ENCODE measurements around the gene L3MBTL4.
"Not testable (repeated sequence)": the region's sequence is repeated elsewhere in the genome, so short reads cannot be mapped to it uniquely, and the experiment has no call there.

The L3MBTL4 gene

DNA sequence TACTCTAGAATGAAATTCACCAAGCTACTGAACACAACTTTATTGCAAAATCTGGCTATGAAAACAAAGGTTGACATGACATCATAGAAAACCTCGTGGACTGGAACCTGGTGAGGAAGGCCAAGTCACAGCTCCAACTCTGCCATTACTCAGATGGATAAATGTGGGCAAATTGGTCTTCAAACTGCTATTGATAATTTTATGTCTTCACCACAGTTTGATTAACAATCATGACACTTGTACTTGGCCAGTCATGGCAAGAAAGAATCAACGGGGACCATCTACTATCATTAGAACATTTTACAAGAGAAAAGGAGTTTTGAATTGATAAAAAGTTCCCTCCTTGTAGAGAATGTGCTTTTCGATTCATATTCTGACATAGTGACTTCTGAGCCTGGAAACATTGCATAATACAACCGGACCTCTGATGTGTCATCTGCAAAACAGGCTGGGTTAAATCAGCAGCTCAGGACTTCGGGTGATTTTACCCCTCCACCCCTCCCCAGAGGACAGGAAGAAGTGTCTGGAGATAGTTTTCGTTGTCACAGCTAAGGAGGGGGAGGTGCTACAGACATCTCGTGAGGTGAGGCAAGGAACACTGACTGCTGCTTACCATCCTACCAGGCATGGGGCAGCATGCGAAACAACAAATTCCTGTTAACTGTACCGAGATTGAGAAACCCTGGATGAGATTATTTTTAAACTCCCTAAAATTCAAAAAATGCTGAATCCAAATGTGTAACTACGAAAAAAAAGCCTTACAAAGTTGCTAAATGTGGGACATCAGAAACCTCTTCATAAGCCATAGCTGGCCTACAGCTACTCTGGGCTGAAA, 8.4 kb downstream of the L3MBTL4 start:
- DNase-seq, result no peak

DNA sequence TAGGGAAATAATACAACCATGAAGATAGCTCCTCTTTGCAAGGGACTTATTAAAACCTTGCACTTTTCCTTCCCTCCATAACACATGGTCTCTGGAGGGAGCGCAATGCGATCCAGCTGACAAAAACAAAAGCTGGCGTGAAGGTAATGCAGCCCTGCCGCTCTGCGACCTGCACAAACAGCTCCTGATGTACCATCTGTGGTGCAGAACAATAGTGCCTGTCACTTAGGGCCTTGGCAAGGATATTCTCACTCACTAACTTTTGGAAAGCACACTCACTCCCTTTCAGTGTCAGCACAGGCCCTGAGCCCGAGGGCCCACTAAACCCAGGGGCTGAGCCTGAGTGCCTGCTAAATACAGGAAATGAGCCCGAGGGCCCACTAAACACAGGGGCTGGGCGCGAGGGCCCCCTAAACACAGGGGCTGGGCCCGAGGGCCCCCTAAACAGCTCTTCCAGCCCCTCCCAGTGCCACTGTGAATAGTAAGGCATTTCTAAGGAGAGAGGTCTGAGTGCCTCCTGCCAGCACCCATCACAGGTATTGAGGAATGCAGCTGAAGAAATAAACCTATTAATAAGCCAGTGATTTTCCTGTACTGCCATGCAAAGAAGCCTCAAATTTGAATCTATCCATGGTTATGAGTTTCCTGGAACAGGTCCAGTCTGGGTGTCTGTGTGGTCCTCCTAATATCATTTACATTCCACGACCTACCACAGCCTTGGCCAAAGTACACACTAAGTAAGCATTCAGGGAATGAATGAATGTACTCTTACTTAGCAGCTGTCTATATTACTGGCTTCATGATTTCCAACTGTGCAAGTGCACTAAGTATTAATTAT, 9.3 kb downstream of the L3MBTL4 start:
- no peak for DNase-seq

GRCh38 chr18:6404834-6405233, 9.9 kb downstream of the L3MBTL4 start:
- DNase-seq, result no peak

DNA sequence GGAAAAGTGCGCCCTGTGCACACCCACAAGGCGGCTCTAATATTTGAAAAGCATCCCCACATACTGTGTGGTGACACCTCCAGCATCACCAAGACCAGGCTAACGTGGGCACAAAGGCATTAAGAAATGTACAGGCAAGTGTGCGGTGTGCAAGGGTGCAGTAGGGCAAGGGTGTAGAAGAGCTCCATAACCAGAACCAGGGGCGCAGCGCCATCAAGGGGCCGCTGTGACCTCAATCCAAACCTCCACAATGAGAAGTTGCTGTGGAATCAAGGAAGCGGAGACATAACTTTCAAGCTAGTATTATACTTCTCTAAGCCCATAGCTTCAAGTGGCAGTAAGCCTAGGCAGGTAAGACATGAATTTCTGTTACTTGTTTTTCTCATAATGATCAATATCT, 13.0 kb downstream of the L3MBTL4 start:
- no peak for DNase-seq

DNA sequence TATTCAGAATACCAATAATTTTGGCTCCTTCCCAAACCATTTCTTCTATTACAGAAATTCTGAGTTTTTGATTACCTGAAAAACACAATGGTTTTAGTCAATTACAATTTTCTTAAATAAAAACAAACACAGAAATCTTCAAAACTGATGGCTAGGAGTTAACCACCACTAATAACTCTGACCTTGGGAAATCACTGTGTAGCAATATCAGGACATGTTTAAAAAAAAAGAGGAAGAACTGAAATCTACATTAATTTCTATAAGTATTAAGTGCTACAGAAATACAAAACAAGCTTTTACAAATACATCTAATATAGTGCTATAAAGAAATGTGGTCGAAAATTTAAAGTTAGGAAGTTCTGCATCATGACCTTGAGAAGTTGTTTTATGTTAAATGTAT, 14.9 kb downstream of the L3MBTL4 start:
- no peak for DNase-seq

GRCh38 chr18:6397931-6398566, 16.7 kb downstream of the L3MBTL4 start:
- no peak for DNase-seq

DNA sequence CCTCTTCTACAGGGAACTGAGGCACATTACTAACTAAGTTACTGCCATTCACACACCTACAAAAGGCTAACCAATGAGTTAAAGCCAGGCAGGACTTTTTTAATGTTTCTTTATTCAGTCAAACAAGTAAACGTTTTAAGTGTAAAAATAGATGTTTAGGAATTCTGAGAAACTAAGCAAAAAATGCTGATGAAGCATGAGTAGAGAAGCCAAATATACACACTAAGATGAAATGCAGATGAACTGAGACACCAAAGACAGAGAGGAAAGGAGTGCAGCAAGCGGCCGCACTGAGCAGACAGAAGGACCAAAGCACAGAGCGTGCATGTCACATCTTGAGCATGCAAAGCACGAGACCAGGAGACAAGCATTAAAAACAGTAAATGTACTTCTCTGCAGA, 17.9 kb downstream of the L3MBTL4 start:
- no peak for DNase-seq

GRCh38 chr18:6396276-6396675, 18.4 kb downstream of the L3MBTL4 start:
- DNase-seq, result no peak

- no peak for DNase-seq
Measured at GRCh38 chr18:6389005-6389404, 25.7 kb downstream of the L3MBTL4 start.

DNA sequence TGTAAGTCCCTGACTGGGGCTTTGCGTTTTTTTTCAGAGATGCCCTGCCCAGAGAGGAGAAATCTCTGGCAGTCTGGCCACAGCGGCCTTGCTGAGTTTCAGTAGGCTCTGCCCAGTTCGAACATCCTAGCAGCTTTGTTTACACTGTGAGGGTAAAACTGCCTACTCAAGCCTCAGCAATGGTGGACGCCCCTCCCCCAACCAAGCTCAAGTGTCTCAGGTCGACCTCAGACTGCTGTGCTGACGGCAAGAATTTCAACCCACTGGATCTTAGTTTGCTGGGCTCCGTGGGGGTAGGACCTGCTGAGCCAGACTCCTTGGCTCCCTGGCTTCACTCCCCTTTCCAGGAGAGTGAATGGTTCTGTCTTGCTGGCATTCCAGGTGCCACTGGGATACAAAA, 31.7 kb downstream of the L3MBTL4 start:
- no peak for DNase-seq

DNA sequence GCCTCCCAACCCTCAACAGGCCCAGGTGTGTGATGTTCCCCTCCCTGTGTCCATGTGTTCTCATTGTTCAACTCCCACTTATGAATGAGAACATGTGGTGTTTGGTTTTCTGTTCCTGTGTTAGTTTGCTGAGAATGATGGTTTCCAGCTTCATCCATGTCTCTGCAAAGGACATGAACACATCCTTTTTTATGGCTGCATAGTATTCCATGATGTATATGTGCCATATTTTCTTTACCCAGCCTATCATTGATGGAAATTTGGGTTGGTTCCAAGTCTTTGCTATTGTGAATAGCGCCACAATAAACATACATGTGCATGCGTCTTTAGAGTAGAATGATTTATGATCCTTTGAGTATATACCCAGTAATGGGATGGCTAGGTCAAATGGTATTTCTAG, 37.2 kb downstream of the L3MBTL4 start:
- not testable (repeated sequence) for DNase-seq

DNA sequence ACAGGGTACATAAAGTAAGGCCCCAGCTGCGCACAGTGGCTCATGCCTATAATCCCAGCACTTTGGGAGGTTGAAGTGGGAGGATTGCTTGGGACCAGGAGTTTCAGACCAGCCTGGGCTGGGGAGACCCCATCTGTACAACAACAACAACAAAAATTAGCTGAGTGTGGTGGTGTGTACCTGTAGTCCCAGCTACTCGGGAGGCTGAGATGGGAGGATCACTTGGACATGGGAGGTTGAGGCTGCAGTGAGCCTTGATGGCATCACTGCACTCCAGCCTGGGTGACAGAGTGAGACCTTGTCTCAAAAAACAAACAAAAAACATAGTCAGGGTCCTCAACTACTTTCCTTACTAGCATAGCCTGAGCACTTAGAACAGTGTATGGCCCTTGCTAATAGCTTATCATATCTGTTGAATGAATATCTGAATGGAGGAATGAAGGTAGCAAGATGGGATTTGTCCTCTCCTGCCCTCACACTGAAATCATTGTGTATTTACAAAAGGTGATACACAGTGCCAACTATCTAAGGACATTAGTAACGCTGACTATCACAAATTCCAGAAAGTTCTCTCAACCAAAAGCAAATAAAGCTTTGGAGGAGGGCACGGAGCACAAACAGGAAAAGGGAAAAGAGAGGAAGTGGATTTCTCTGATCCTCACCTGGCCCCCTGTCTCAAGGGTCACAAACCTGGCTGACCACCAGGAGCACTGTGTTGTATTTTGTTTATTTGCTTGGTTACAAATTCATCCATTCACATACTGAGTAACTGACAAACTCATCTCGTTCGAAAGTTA, 38.1 kb downstream of the L3MBTL4 start:
- no peak for DNase-seq

GRCh38 chr18:6374935-6375529, 39.7 kb downstream of the L3MBTL4 start:
- no peak for DNase-seq

DNA sequence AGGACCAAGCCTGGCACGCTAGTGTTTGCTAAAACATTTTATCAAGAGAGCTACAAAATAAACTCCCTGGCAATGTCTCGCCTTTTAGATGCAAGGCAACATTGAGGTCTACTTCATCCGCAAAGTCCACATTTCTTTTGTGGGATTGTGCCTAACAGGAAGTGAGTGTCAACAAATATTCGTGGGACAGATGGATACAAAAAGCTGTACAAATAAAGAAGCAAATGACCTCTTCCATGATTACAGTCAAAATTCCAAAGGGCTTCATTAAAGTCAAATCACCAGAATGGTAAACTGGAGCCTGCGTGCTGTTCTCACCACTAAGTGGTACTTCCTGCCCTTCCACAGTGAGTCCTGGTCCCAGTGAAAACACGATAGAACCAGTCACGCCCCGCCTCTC, 40.4 kb downstream of the L3MBTL4 start:
- DNase-seq, result no peak

DNA sequence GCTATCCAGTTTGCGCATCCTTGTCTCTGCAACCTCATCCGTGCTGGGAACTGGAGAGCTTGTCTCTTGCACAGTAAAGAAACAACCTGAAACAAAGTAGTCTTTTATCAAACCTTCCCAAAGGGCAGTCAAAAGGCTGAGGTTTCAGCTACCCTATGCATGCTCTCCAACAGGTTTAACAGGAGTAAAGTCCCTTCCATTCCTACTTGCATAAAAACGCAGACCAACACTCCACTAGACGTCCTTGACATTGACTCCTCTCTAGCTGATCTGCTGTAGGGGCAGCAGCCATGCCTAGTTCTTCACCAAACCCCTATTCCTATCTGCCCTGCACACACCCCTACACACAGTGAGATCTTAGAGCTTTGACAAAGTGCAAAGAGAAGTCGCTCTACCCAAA, 41.5 kb downstream of the L3MBTL4 start:
- no peak for DNase-seq

DNA sequence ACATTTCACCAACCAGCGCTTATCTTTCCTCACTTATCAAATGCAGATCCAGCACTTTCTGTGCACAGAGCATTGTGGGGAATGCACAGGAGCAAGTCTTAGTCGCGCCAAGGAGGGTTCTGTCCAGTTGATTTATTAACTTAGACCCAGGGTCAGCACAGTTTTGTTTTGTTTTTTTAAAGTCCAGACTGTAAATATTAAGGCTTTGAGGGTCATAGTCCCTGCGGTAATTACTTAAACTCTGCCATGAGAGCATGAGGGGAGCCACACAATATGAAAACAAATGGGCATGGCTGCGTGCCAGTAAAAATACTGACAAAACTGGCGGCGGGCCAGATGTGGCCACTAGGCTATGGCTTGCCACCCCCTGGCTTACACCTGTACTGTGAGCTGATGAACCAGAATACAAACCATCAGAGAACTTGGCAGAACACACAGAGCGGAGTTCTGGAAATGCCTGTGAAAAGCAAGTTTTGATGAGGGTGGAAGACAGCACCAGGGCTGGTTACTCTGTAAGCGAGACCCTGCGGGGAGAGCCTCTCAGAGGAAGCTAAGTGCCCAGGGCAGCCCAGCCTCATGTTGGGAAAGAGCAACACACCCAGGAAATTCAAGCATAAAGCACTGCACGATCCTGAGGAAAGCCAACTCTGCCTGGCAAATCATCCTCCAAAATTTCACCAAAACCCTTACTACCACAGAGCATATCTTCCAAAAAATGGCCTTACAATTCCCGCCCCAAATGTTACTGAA, 43.6 kb downstream of the L3MBTL4 start:
- DNase-seq, result no peak

DNA sequence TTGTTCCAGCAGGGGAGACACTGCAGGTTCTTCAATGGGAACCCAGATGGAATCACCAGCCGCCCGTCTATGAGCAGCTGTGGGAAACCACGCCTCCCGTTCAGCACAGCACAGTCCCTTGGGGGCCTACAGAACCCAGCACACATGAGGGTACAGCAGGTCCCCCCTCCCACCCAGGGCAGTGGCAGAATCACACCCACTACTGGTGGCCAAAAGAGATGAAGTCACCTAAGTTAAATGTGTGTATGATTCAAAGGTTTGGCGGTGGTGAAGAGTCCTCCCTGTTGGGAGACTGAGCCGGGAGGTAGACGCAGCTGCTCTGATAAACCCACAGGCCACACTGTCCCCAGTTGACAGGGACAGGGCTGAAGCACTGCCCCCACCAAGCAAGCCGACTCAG, 44.3 kb downstream of the L3MBTL4 start:
- DNase-seq, result no peak

DNA sequence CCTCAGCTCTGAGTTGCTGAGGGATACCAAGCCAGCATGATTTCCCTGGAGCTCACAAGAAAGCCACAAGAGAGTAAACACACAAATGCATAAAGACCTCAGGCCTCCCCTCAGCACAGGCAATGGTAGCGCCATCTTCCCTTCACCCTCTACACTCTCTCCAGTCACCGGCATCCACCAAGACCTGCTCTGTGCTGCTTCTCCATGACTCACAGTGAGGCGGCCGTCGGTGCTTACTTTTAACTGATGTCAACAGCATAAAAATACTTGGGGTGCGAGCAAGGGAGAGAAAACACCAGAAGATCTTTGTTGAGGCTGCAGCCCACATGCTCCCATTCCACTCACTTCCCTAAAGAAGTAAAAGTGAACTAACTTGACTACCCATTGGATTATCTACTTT, 46.7 kb downstream of the L3MBTL4 start:
- DNase-seq, result no peak

- DNase-seq, result no peak
Measured at GRCh38 chr18:6367208-6367607, 47.5 kb downstream of the L3MBTL4 start.

- no peak for DNase-seq
Measured at GRCh38 chr18:6366776-6367175, 47.9 kb downstream of the L3MBTL4 start.

GRCh38 chr18:6365385-6365784, 49.3 kb downstream of the L3MBTL4 start:
- DNase-seq, result no peak

GRCh38 chr18:6363216-6363615, 51.5 kb downstream of the L3MBTL4 start:
- DNase-seq, result no peak

All from activated effector memory CD4-positive, alpha-beta T cell treated with anti-CD3 and anti-CD28 coated beads, Interleukin-2, amount 50 U/mL, for 16 hours (primary cell).